Daoy (cell line): ENCODE results near the gene DYNLRB1. TPM values are rescaled to one million over a fixed set of nuclear protein-coding genes. Genes with fewer than 3 reads are reported as not detected.
"Not testable (repeated sequence)": the region's sequence is repeated elsewhere in the genome, so short reads cannot be mapped to it uniquely, and the experiment has no call there.

Experiments used
- DNase-seq: peaks from one replicate; pipeline ENCODE4 v3.0.0-alpha.2; 2015; ENCODE audit warnings: low read depth
- total RNA-seq: library from RNA; depleted of rRNA; stranded (reverse); fragments of >200 nt; shearing (Covaris generic); gene quantifications from 2 replicates; pipeline ENCODE4 v1.2.3, GENCODE V29; 2014; rRNA removed

Gene DYNLRB1
- 66.2 and 122 TPM in 2 replicates for total RNA-seq

DNA sequence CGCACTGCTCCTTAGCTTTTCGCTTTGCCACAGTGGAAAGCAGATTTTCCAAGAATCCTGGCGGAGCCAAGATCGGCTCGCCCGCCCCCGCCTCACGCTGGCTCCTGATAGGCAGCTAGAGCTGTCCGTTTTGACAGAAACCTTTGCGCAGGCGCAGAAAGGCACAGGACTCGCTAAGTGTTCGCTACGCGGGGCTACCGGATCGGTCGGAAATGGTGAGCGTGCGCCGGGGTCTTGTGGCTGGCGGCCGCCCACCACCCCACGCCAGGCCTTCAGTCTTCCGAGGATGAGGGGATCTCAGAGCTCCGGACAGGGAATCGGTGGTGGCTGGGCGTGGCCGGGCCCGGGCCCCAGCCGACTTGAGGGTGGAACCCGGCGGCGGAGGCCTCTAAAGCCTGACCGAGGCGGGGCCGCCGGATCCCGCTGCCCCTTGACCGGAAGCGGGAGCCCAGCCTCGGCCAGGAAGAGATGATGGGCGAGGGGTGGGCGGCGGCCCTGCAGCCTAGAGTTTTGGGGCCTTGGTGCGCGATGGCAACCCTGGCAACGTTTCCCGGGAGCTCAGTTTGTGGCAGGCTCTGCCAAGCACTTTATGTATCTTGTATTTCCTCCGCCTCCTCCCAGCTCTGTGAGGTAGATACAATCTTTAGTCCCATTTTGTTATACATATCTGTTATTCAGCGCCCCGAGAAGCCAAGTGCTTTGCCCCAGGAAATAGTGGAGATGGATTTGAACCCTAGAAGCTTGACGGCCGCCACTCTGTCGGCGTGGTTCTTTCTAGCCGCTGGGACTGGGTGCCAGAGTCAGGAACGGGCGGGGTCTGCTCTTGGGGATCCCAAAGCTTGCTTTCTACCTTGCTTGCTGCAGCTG is at the start of gene DYNLRB1:
Gene DYNLRB1, plus strand, starts transcription at position 176 of the 867 bp plus-strand sequence. Its CDS starts 37 bp downstream, at position 213.
- DNase-seq, result peak; percentile 95

GRCh38 chr20:34468951-34469350 is 47.3 kb upstream of the DYNLRB1 start:
- no peak for DNase-seq

DNA sequence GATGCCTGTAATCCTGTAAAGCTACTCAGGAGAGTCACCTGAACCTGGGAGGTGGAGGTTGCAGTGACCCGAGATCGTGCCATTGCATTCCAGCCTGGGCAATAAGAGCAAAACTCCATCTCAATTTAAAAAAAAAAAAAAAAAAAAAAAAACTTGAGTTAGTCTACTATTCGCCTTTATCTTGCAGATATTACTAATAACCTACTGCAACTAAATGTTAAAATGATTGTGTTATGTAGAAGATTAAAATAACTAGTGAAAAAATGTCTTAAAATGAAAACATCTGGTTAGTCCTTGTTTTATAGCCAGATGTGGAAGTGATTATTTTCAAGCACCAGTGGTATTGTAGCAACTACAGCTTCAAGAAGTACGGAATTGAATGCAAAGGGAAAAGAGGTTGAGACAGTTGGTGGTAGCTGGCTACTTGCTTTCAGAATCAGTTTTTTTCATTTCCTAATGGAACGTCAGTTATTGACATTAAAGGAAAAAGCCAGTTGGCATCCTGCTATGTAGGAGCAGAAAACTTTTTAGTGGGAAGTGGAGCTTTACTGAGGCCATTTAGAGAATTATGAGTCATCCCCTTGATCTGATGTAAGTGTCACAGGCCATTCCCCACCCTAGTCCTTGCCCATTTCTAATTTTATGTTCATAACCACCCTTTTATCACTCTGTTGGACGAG is 43.8 kb upstream of the DYNLRB1 start:
- peak; percentile 13 for DNase-seq

DNA sequence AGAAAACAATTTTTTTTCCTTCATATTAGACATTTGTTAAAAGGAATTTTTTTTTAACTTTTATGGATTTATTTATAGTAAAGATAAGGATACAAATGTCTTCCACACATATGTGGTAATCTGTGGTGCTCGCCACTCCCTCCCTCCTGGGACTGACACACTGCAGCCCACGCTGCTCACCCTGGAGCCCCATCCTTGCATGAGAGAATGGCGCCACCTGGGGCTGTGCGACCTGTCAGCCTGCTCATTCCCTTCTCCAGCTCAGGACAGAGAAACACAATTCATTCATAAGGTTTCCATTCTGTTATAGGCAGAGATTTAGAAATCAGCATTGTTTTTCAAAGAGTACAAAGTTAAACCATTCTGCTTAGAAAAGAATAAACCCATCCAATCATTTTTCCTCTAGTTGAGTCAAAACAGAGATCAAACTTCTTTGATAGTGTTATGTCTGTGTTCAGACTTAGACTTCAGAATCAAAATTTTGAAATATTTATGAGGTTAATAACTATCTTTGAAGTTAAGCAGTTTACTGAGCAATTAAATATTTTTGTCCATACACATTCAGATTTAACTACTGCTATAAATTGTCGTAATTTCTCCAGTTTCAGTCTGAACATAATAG is 42.8 kb upstream of the DYNLRB1 start:
- DNase-seq, result peak; percentile 40

DNA sequence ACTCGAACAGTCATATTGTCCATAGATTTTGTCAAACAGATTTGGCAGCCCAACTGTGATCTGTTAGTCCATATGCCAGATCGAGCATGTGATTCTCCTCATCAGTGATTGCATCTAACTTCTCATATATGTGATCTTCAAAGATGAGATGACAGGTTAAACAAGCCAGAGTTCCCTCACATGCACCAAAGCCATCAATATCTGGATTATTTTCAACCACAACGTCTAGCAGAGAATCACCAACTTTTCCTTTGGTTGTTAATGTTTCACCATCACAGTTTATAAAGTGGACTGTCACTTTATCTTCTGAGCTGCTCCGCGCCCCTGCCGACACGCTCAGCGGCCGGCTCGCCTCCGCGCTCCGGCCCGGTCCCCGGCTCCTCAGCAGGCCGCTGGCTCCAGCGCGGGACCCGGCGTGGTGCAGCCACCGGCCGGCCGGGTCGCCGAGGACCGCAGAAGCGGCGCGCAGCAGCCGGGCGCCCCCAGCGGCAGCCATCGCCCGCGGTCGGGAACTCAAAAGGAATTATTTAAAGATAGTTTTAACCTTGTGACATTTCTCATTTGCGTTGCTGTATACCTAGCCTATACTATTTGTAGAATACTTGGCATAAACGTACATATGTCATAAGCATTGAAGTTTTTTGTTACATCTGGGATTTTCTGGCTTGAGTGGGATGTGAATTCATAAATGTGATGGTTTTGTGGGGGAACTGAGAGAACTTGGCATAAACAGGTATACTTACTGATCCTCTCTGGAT is 40.1 kb upstream of the DYNLRB1 start:
- DNase-seq, result peak; percentile 21

DNA sequence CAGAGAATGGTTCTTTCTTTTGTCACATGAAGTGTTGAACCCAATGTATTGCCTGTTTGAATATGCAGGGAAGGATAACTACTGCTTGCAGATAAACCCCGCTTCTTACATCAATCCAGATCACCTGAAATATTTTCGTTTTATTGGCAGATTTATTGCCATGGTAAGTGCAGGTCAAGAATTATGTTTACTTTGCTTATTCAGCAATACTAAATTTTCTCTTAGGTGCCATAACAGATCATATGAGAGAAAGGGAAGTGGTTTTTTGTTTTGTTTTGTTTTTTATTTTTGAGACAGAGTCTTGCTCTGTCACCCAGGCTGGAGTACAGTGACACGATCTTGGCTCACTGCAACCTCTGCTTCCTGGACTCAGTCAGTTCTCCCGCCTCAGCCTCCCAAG is 36.6 kb upstream of the DYNLRB1 start:
- DNase-seq, result no peak

GRCh38 chr20:34482154-34482553 is 34.1 kb upstream of the DYNLRB1 start:
- DNase-seq, result not testable (repeated sequence)

GRCh38 chr20:34483585-34484220 is 32.5 kb upstream of the DYNLRB1 start:
- not testable (repeated sequence) for DNase-seq

- no peak for DNase-seq
Observed at GRCh38 chr20:34485068-34485634, 31.1 kb upstream of the DYNLRB1 start.

- no peak for DNase-seq
Observed at GRCh38 chr20:34491226-34491931, 24.8 kb upstream of the DYNLRB1 start.

DNA sequence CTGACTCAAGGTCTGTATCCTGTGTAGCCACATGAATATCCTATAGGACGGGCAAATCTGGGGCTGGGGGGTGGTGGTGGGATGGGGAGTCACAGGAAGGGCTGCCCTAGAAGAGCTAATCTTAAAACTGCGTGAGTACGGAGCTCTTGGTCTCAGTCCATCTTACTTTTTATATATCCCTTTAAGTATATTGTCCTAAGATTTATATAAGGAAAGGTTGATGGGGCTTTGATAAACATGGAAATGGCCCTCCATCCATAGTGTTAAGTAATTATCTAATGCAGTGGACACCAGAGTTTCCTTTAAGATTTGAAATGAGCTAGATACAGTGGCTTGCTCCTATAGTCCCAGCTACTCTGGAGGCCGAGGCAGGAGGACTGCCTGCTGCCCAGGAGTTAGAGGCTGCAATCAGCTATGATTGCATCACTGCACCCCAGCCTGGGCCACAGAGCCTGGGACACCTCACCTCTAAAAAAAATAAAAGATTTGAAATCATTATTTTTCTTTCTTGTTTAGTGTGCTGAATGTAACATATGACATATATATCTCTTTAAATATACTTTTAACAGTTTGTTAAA is 24.2 kb upstream of the DYNLRB1 start:
- DNase-seq, result no peak

DNA sequence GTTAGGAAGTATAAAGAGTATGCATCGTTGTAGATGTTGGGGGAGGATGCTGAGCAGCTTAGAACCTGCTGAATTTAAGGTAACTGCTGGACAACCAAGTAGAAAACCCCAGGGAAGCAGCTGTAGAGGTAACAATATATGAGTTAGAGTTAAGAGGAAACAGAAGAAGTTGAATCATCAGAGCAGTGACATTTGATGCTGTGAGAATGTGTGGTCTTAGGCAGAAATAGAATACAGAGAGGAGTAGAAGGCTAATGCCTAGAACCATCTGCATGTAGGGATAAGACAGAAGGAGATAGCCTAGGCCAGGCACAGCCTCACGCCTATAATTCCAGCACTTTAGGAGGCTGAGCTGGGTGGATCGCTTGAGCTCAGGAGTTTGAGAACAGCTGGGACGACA is 22.6 kb upstream of the DYNLRB1 start:
- no peak for DNase-seq

- no peak for DNase-seq
Observed at GRCh38 chr20:34495307-34495706, 20.9 kb upstream of the DYNLRB1 start.

DNA sequence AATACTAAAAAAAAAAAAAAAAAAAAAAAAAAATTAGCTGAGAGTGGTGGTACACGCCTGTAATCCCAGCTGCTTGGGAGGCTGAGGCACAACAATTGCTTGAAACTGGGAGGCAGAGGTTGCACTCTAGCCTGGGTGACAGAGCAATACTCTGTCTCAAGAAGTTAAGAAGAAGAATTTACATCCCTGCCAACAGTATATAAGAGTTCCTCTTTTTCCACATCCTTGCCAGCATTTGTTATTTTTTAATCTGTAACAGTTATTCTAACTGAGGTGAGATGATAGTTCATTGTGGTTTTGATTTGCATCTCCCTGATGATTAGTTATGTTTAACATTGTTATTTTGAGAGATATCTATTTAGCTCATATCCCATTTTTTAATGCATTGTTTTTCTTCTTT is 20.3 kb upstream of the DYNLRB1 start:
- DNase-seq, result no peak

- DNase-seq, result not testable (repeated sequence)
Observed at GRCh38 chr20:34497596-34497995, 18.6 kb upstream of the DYNLRB1 start.

GRCh38 chr20:34500823-34501222 is 15.4 kb upstream of the DYNLRB1 start:
- no peak for DNase-seq

DNA sequence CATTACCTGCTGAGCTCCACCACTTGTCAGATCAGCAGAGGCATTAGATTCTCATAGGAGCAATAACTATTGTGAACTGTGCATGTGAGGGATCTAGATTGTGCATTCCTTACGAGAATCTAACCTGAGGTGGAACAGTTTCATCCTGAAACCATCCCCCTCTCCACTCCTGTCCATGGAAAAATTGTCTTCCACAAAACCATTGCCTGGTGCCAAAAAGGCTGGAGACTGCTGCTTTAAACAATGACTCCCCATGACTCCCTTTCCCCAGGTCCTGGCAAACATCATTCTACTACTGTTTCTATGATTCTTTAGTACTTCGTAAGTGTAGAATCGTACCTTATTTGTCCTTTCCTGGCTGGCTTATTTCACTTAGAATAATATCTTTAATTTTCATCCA is 9.7 kb upstream of the DYNLRB1 start:
- DNase-seq, result no peak

DNA sequence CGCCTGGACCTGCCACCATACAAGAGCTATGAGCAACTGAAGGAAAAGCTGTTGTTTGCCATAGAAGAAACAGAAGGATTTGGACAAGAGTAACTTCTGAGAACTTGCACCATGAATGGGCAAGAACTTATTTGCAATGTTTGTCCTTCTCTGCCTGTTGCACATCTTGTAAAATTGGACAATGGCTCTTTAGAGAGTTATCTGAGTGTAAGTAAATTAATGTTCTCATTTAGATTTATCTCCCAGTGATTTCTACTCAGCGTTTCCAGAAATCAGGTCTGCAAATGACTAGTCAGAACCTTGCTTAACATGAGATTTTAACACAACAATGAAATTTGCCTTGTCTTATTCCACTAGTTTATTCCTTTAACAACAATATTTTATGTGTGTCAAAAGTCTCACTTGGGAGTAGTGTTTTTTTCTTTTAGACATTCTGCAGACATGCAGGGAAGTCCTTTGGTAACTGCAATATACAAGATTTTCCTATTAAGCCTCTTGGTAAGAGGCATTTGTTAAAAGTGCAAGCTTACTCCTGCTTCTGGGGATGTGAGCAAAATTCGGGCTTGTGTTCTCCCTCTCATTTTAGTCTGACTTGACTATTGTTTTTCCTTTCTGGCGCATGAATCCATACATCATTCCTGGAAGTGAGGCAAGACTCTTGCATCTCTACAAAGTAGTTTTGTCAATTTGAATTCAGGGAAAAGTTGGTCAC is 8.4 kb upstream of the DYNLRB1 start:
- no peak for DNase-seq

- no peak for DNase-seq
Observed at GRCh38 chr20:34510575-34510974, 5.6 kb upstream of the DYNLRB1 start.
